MM.1S (cell line): ENCODE data around the gene NRAS.

Experiments used
- DNase-seq: peaks from one replicate; pipeline ENCODE4 v3.0.0-alpha.2; 2015
- H2AFZ ChIP-seq: fragments of 300-600 bp; sonication (generic); 2 replicates; pipeline ENCODE4 v1.6.0; 2016; ENCODE audit warnings: antibody characterized with exemption, low read length
- H3F3A ChIP-seq: fragments of 300-600 bp; sonication (generic); 2 replicates; pipeline ENCODE4 v1.6.1; 2016; ENCODE audit warnings: mild to moderate bottlenecking, antibody characterized with exemption, low read length, moderate library complexity, mixed read lengths; ENCODE audit not compliant: insufficient read depth
- H3K27ac ChIP-seq: fragments of 300-600 bp; sonication (generic); 2 replicates; pipeline ENCODE4 v1.5.1; 2016; ENCODE audit warnings: mild to moderate bottlenecking, low read length
- H3K27me3 ChIP-seq: fragments of 300-600 bp; sonication (generic); replicated peaks from 2 replicates; pipeline ENCODE4 v1.6.0; 2016; ENCODE audit warnings: low read length; ENCODE audit not compliant: insufficient read depth
- H3K36me3 ChIP-seq: fragments of 300-600 bp; sonication (generic); replicated peaks from 2 replicates; pipeline ENCODE4 v1.6.1; 2016; ENCODE audit warnings: mild to moderate bottlenecking, low read length, mixed read lengths; ENCODE audit not compliant: insufficient read depth
- H3K4me1 ChIP-seq: fragments of 300-600 bp; sonication (generic); 2 replicates; pipeline ENCODE4 v1.6.1; 2016; ENCODE audit warnings: low read length, mixed read lengths
- H3K4me2 ChIP-seq: fragments of 300-600 bp; sonication (generic); 2 replicates; pipeline ENCODE4 v1.6.0; 2016; ENCODE audit warnings: low read depth, low read length
- H3K4me3 ChIP-seq: fragments of 300-600 bp; sonication (generic); 2 replicates; pipeline ENCODE4 v1.5.1; 2016; ENCODE audit warnings: low read length, mixed read lengths
- H3K79me2 ChIP-seq: fragments of 300-600 bp; sonication (generic); 2 replicates; pipeline ENCODE4 v1.6.1; 2016; ENCODE audit warnings: mixed run types, low read length, mixed read lengths
- H3K9ac ChIP-seq: fragments of 300-600 bp; sonication (generic); 2 replicates; pipeline ENCODE4 v1.6.1; 2016; ENCODE audit warnings: low read length, mixed read lengths
- H3K9me2 ChIP-seq: fragments of 300-600 bp; sonication (generic); replicated peaks from 2 replicates; pipeline ENCODE4 v1.6.1; 2016; ENCODE audit warnings: mild to moderate bottlenecking, low read length, mixed read lengths; ENCODE audit not compliant: insufficient read depth
- H3K9me3 ChIP-seq: fragments of 300-600 bp; sonication (generic); replicated peaks from 2 replicates; pipeline ENCODE4 v1.6.1; 2016; ENCODE audit warnings: mild to moderate bottlenecking, low read length, mixed read lengths; ENCODE audit not compliant: insufficient read depth
- H4K20me1 ChIP-seq: fragments of 300-600 bp; sonication (generic); 2 replicates; pipeline ENCODE4 v1.6.1; 2016; ENCODE audit warnings: mild to moderate bottlenecking, low read length, moderate library complexity, mixed read lengths; ENCODE audit not compliant: insufficient read depth
- CTCF ChIP-seq: fragments of 300-600 bp; sonication (generic); IDR thresholded peaks from 2 replicates; pipeline ENCODE4 v1.5.1; 2016; ENCODE audit warnings: antibody characterized with exemption, low read length, mixed read lengths
- EZH2 ChIP-seq: fragments of 300-600 bp; sonication (generic); optimal IDR thresholded peaks from 2 replicates; pipeline ENCODE3; 2017; ENCODE audit warnings: low read depth, mild to moderate bottlenecking, antibody characterized with exemption, low read length, mixed read lengths
- EZH2phosphoT487 ChIP-seq: fragments of 300-600 bp; sonication (generic); IDR thresholded peaks from 2 replicates; pipeline ENCODE4 v1.6.1; 2018; ENCODE audit warnings: antibody characterized with exemption, low read length

Gene NRAS

DNA sequence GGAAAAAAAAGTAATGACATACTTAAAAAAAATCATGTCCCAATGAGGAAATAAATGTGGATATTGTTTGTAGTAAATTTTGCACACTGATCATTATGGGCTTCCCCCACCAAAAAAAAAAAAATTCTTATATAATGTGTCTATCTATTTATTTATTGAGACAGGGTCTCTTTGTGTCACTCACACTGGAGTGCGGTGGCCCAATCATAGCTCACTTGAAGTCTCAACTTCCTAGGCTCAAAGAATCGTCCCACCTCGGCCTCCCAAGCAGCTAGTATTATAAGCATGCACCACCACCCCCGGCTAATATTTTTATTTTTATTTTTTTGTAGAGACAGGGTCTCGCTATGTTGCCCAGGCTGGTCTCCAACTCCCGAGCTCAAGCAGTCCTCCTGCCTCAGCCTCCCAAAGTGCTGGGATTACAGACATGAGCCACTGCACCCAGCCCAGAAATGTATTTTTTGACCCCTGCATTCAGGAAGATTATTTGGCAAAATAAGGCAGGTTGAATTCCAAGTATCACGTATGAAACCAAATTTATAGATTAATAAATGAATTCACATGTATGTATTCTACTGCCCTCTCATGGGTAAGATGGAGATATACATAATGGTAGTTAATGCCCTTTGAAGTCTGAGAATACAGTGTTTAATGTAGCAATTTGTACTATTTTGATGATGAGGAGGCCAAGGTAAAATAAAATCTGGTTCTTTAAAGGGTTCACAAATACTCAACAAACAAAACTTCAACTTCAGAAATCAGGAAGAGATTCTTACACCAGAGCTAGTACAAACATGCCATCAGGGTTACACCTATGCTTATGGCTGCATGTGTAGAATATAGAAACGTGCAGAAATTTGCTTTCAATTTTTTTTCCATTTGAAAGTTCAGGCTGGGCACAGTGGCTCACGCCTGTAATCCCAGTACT lies 45.3 kb downstream of the NRAS start:
- no peaks in the 10 kb centered on the region for H3K9me3 ChIP-seq
- H4K20me1 ChIP-seq: no peaks in the 10 kb centered on the region
- peak overlapping the region; percentile 40; the same call in 1 of the 2 replicates for H3K9ac ChIP-seq
- DNase-seq: peak; percentile 10
- H3K4me1 ChIP-seq: peaks cover 10% of the 10 kb centered on the region
- H2AFZ ChIP-seq: 0 out of 2 replicates have a peak overlapping the region, but pooled peaks have one; percentile 42
- H3K9me2 ChIP-seq: no peaks in the 10 kb centered on the region
- H3K36me3 ChIP-seq: no peaks in the 10 kb centered on the region
- TF ChIP-seq EZH2phosphoT487 (no peak), EZH2 (no peak), CTCF (peak; percentile 34)
- no peaks in the 10 kb centered on the region for H3K27me3 ChIP-seq
- peaks cover 33% of the 10 kb centered on the region for H3K79me2 ChIP-seq
- H3K4me3 ChIP-seq: peak overlapping the region; percentile 15; the same call in 1 of the 2 replicates
- peak overlapping the region; percentile 83 for H3K27ac ChIP-seq
- H3F3A ChIP-seq: peaks cover 21% of the 10 kb centered on the region
- peak overlapping the region; percentile 55 for H3K4me2 ChIP-seq

GRCh38 chr1:114670083-114671010 lies 46.2 kb downstream of the NRAS start:
- no peak for TF ChIP-seq CTCF
- TF ChIP-seq EZH2: no peak
- no peak for TF ChIP-seq EZH2phosphoT487
- H3K9ac ChIP-seq: peak overlapping the region; percentile 88
- peak overlapping the region; percentile 36; the same call in 1 of the 2 replicates for H2AFZ ChIP-seq
- no peaks in the 10 kb centered on the region for H3K9me2 ChIP-seq
- H3K79me2 ChIP-seq: peaks cover 42% of the 10 kb centered on the region
- peak overlapping the region; percentile 91 for H3K4me2 ChIP-seq
- H4K20me1 ChIP-seq: no peaks in the 10 kb centered on the region
- no peaks in the 10 kb centered on the region for H3K27me3 ChIP-seq
- peak overlapping the region; percentile 74 for H3K4me3 ChIP-seq
- H3K9me3 ChIP-seq: no peaks in the 10 kb centered on the region
- peak; percentile 85 for DNase-seq
- H3K27ac ChIP-seq: peak overlapping the region; percentile 99
- no peaks in the 10 kb centered on the region for H3K36me3 ChIP-seq
- H3K4me1 ChIP-seq: peaks cover 10% of the 10 kb centered on the region
- peaks cover 21% of the 10 kb centered on the region for H3F3A ChIP-seq

GRCh38 chr1:114669562-114670082 lies 46.9 kb downstream of the NRAS start, which contains the start of gene DENND2C:
DENND2C (minus strand) TSS chr1:114670049; CDS start chr1:114625984, 44,065 bp downstream.
- Histone ChIP-seq H2AFZ (peak within 1 kb of the TSS; percentile 48; the same call in 1 of the 2 replicates), H3K79me2 (peaks cover 46% of the 10 kb centered on the region), H3K4me3 (peak within 1 kb of the TSS; percentile 74), H3K27me3 (no peaks in the 10 kb centered on the region), H3F3A (peaks cover 21% of the 10 kb centered on the region), H3K9me3 (no peaks in the 10 kb centered on the region), H3K36me3 (no peaks in the 10 kb centered on the region), H3K9ac (peak within 1 kb of the TSS; percentile 88), H3K4me2 (peak within 1 kb of the TSS; percentile 91), H3K9me2 (no peaks in the 10 kb centered on the region), H4K20me1 (no peaks in the 10 kb centered on the region), H3K4me1 (peaks cover 10% of the 10 kb centered on the region), H3K27ac (peak within 1 kb of the TSS; percentile 99)
- TF ChIP-seq EZH2phosphoT487 (no peak), CTCF (peak; percentile 22; the same call in 1 of the 2 replicates), EZH2 (no peak)
- peak; percentile 41 for DNase-seq
